H1 (cell line): ENCODE measurements around the gene ENPEP. TPM values are rescaled to one million over a fixed set of nuclear protein-coding genes. Genes with fewer than 3 reads are reported as not detected.

Experiments
- polyA plus RNA-seq, 7 experiments: library from polyadenylated mRNA; depleted of rRNA in 3 of 7; stranded (reverse) in 5 of 7; unstranded in 2 of 7; fragments of >200 nt in 5 of 7; fragments of 200-250 nt in 2 of 7; gene quantifications; 1 replicate in 5 of 7; 2 replicates in 1 of 7; 4 replicates in 1 of 7; pipeline versions ENCODE4 v1.2.1 to v1.2.3, GENCODE V29; 2011 to 2013; ENCODE audit warnings: missing spikeins in 2 of 7, mixed read lengths in 2 of 7
- total RNA-seq: library from RNA; stranded (reverse); fragmentation: NEBNext Ultra II Directional; extraction: Animal tissue kit (Norgen Biotek cat#: 25700); gene quantifications from 2 replicates; pipeline ENCODE4 v1.2.1, GENCODE V29; 2021
- TF ChIP-seq, protein P1 (sequence below): fragments of 300-600 bp; sonication (generic); IDR thresholded peaks from 2 replicates; pipeline ENCODE4 v1.7.1; 2012; ENCODE audit warnings: low read length, moderate library complexity, mild to moderate bottlenecking, inconsistent platforms; ENCODE audit not compliant: insufficient replicate concordance

Gene ENPEP
- total and polyA plus RNA-seq, 2 of the 8 experiments (the other 6 are each of a cell fraction or from before 2014, with no cell fraction given): 0.09 to 0.61 TPM

DNA sequence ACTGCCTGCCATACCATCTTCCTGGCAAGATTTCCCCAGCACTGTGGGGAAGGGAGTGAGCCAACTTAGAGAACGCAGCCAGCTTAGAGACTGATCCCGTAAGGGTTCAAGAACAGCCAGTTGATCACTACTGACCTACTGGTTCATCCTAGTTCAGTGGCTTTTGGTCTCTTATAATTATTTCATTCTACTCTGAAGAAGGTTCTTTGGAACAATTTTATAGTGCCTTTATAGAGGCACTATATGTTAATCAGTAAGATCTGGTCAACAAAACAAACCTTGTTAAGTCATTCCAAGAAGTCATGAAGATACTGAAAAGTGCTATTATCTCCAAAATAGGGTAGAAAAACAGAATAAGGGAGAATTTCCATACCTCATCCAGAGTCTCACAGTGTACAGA, 33.2 kb upstream of the ENPEP start (continued):
- TF ChIP-seq, protein P1, sequence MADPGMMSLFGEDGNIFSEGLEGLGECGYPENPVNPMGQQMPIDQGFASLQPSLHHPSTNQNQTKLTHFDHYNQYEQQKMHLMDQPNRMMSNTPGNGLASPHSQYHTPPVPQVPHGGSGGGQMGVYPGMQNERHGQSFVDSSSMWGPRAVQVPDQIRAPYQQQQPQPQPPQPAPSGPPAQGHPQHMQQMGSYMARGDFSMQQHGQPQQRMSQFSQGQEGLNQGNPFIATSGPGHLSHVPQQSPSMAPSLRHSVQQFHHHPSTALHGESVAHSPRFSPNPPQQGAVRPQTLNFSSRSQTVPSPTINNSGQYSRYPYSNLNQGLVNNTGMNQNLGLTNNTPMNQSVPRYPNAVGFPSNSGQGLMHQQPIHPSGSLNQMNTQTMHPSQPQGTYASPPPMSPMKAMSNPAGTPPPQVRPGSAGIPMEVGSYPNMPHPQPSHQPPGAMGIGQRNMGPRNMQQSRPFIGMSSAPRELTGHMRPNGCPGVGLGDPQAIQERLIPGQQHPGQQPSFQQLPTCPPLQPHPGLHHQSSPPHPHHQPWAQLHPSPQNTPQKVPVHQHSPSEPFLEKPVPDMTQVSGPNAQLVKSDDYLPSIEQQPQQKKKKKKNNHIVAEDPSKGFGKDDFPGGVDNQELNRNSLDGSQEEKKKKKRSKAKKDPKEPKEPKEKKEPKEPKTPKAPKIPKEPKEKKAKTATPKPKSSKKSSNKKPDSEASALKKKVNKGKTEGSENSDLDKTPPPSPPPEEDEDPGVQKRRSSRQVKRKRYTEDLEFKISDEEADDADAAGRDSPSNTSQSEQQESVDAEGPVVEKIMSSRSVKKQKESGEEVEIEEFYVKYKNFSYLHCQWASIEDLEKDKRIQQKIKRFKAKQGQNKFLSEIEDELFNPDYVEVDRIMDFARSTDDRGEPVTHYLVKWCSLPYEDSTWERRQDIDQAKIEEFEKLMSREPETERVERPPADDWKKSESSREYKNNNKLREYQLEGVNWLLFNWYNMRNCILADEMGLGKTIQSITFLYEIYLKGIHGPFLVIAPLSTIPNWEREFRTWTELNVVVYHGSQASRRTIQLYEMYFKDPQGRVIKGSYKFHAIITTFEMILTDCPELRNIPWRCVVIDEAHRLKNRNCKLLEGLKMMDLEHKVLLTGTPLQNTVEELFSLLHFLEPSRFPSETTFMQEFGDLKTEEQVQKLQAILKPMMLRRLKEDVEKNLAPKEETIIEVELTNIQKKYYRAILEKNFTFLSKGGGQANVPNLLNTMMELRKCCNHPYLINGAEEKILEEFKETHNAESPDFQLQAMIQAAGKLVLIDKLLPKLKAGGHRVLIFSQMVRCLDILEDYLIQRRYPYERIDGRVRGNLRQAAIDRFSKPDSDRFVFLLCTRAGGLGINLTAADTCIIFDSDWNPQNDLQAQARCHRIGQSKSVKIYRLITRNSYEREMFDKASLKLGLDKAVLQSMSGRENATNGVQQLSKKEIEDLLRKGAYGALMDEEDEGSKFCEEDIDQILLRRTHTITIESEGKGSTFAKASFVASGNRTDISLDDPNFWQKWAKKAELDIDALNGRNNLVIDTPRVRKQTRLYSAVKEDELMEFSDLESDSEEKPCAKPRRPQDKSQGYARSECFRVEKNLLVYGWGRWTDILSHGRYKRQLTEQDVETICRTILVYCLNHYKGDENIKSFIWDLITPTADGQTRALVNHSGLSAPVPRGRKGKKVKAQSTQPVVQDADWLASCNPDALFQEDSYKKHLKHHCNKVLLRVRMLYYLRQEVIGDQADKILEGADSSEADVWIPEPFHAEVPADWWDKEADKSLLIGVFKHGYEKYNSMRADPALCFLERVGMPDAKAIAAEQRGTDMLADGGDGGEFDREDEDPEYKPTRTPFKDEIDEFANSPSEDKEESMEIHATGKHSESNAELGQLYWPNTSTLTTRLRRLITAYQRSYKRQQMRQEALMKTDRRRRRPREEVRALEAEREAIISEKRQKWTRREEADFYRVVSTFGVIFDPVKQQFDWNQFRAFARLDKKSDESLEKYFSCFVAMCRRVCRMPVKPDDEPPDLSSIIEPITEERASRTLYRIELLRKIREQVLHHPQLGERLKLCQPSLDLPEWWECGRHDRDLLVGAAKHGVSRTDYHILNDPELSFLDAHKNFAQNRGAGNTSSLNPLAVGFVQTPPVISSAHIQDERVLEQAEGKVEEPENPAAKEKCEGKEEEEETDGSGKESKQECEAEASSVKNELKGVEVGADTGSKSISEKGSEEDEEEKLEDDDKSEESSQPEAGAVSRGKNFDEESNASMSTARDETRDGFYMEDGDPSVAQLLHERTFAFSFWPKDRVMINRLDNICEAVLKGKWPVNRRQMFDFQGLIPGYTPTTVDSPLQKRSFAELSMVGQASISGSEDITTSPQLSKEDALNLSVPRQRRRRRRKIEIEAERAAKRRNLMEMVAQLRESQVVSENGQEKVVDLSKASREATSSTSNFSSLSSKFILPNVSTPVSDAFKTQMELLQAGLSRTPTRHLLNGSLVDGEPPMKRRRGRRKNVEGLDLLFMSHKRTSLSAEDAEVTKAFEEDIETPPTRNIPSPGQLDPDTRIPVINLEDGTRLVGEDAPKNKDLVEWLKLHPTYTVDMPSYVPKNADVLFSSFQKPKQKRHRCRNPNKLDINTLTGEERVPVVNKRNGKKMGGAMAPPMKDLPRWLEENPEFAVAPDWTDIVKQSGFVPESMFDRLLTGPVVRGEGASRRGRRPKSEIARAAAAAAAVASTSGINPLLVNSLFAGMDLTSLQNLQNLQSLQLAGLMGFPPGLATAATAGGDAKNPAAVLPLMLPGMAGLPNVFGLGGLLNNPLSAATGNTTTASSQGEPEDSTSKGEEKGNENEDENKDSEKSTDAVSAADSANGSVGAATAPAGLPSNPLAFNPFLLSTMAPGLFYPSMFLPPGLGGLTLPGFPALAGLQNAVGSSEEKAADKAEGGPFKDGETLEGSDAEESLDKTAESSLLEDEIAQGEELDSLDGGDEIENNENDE: no peak
- TF ChIP-seq, all 59 proteins: peak for 0
